ENCODE measurements around the gene SLAMF7. TPM values are rescaled to one million over a fixed set of nuclear protein-coding genes. Genes with fewer than 3 reads are reported as not detected.
"Not testable (repeated sequence)": the region's sequence is repeated elsewhere in the genome, so short reads cannot be mapped to it uniquely, and the experiment has no call there.

SLAMF7 gene
- total and polyA plus RNA-seq, 2 of the 13 experiments (the other 11 are each of a cell fraction or from before 2014, with no cell fraction given) = not detected

GRCh38 chr1:160705212-160705621 is 33.8 kb upstream of the SLAMF7 start:
- H3K27ac ChIP-seq (ENCODE audit: extremely low read length, insufficient read depth, low read length); H4K20me1 ChIP-seq (ENCODE audit: insufficient read depth, low read length); BruUV-seq (replicated peaks); H3K9me3 ChIP-seq (ENCODE audit: low read length); H3K36me3 ChIP-seq (replicated peaks in 1 of 2; ENCODE audit: control insufficient read depth in 1 of 2, insufficient read depth in 2 of 2, low read length in 2 of 2); H3K4me3 ChIP-seq (replicated peaks in 1 of 3; ENCODE audit: insufficient read depth in 1 of 3, low read depth in 2 of 3, low read length in 3 of 3); in situ Hi-C loops (cut with HindIII; ENCODE audit: extremely low pct_ligation_motif_present, low pct_unique_long_range_greater_than_20kb); H3K27me3 ChIP-seq (ENCODE audit: control insufficient read depth in 1 of 2, insufficient read depth in 2 of 2, low read length in 2 of 2); H3K4me1 ChIP-seq (ENCODE audit: insufficient read depth, low read length); FAIRE-seq; POLR2A ChIA-PET; ATAC-seq; H3K79me2 ChIP-seq (ENCODE audit: insufficient read depth, low read length); DNase-seq (ENCODE audit: low spot score); H3K4me2 ChIP-seq (ENCODE audit: low read depth, low read length); intact Hi-C loops (cut with micrococcal nuclease; ENCODE audit: unreplicated experiment); CTCF ChIA-PET (ENCODE audit: low intra/inter-chr PET ratio, low total read pairs); H3K9ac ChIP-seq (ENCODE audit: insufficient read depth, low read depth, low read length); H2AFZ ChIP-seq (ENCODE audit: low read length): not testable (repeated sequence)
- WGBS (ENCODE audit: low lambda C conversion rate) = 61% methylated on average over 3 of the region's 3 CpGs

- Histone ChIP-seq H3K36me3 (replicated peaks in 1 of 2; ENCODE audit: control insufficient read depth in 1 of 2, insufficient read depth in 2 of 2, low read length in 2 of 2) (no peaks in the 10 kb centered on the region), H4K20me1 (ENCODE audit: insufficient read depth, low read length) (no peaks in the 10 kb centered on the region), H3K9ac (ENCODE audit: insufficient read depth, low read depth, low read length) (no peak overlapping the region), H3K4me2 (ENCODE audit: low read depth, low read length) (no peak overlapping the region), H3K4me1 (ENCODE audit: insufficient read depth, low read length) (no peaks in the 10 kb centered on the region), H3K27me3 (ENCODE audit: control insufficient read depth in 1 of 2, insufficient read depth in 2 of 2, low read length in 2 of 2) (peaks cover 0 to 4% of the 10 kb centered on the region in 2 experiments; a peak in 2 of 5 replicates), H3K27ac (ENCODE audit: extremely low read length, insufficient read depth, low read length) (no peak overlapping the region), H3K4me3 (replicated peaks in 1 of 3; ENCODE audit: insufficient read depth in 1 of 3, low read depth in 2 of 3, low read length in 3 of 3) (no peak overlapping the region), H3K79me2 (ENCODE audit: insufficient read depth, low read length) (no peaks in the 10 kb centered on the region), H2AFZ (ENCODE audit: low read length) (no peak overlapping the region), H3K9me3 (ENCODE audit: low read length) (no peaks in the 10 kb centered on the region)
- no peak for DNase-seq (ENCODE audit: low spot score)
- no peak for ATAC-seq
- TF ChIP-seq MXD4 (CRISPR knock-in tag; IDR thresholded peaks at IDR 0.05) (no peak), ZNF780A (CRISPR knock-in tag; IDR thresholded peaks at IDR 0.05) (no peak), ZNF136 (CRISPR knock-in tag; IDR thresholded peaks at IDR 0.05; ENCODE audit: low read depth) (no peak), MTA3 (CRISPR knock-in tag; IDR thresholded peaks at IDR 0.05) (no peak), RAD21 (CRISPR knock-in tag; IDR thresholded peaks at IDR 0.05) (no peak), MBD4 (IDR thresholded peaks at IDR 0.05; ENCODE audit: borderline replicate concordance, low read length) (no peak), ZNF513 (CRISPR knock-in tag; conservative IDR thresholded peaks at IDR 0.05) (no peak), DNMT3B (CRISPR knock-in tag; conservative IDR thresholded peaks at IDR 0.05) (no peak)
- no TSS peak for BruUV-seq (replicated peaks)
- FAIRE-seq = no peak
- CTCF ChIA-PET (ENCODE audit: low intra/inter-chr PET ratio, low total read pairs) = no interaction called here
- in situ Hi-C loops (cut with HindIII; ENCODE audit: extremely low pct_ligation_motif_present, low pct_unique_long_range_greater_than_20kb) = no loop called here
- intact Hi-C loops (cut with micrococcal nuclease; ENCODE audit: unreplicated experiment) = no loop called here
- POLR2A ChIA-PET = no interaction called here
Observed at GRCh38 chr1:160705742-160706141, 33.3 kb upstream of the SLAMF7 start.
